GM18508 (cell line): ENCODE measurements around the gene AARS1.
"Not testable (repeated sequence)": the region's sequence is repeated elsewhere in the genome, so short reads cannot be mapped to it uniquely, and the experiment has no call there.

Experiments used
- ATAC-seq: cut with Tn5 transposase; IDR thresholded peaks from one replicate; pipeline ENCODE4 v1.9.1; 2021; ENCODE audit warnings: moderate number of reproducible peaks; ENCODE audit not compliant: insufficient read depth, unreplicated experiment

The AARS1 gene

GRCh38 chr16:70276392-70276791 lies 12.9 kb downstream of the AARS1 start:
- no peak for ATAC-seq

DNA sequence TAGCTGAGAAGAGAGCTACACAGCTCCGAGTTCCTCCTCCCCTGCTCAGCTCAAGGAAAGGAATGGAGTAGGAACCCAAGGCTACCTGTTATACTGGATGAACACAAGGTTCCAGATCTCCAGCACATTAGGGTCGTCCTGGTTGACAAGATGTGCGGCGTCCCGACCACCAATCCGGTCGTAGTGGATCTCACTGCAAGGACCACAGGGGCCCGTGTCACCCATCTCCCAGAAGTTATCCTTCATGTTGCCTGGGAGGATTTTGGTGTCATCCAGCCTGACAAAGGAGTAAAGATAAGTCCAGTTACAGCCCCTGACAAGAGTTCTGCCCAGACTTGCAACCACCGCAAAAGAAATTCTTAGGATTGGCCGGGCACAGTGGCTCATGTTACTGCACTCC lies 17.6 kb downstream of the AARS1 start:
- ATAC-seq: no peak

DNA sequence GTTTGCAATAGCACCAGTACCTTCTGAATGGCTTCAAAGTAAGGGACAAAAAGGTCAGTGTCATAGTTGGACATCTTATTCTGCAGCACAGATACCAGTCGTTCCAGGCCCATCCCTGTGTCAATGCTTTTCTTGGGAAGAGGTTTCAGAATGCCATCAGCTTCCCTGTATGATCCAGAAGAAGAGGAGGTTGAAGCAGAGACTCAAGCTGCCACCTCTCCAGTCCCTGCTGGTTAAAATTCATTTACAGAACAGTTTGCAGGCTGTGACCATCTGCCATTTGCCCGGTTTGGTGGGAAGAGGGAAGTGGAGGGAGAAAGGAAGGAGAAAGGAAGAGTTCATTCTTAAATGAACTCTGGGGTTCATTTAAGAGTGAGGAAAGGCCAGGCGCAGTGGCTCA lies 19.1 kb downstream of the AARS1 start:
- no peak for ATAC-seq

DNA sequence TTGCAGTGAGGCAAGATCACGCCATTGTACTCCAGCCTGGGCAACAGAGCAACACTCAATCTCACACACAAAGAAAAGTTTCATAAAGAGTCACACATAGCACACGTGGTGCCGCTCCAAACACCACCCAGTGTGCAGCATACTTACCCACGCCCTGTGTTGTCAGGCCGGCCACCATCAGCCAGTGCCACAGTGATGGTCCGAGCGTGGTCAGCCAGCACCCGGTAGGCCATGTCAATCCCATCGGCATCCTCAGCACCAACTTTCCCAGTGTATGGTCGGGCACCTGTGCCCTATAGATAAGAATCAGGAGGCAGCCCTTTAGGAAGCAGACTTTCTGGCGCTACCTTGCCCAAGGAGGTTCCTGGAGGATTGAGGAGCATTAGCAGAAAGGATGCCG lies 19.8 kb downstream of the AARS1 start:
- ATAC-seq: no peak

- ATAC-seq: not testable (repeated sequence)
Measured at GRCh38 chr16:70267922-70268321, 21.4 kb downstream of the AARS1 start.

- no peak for ATAC-seq
Measured at GRCh38 chr16:70267516-70267915, 21.8 kb downstream of the AARS1 start.

DNA sequence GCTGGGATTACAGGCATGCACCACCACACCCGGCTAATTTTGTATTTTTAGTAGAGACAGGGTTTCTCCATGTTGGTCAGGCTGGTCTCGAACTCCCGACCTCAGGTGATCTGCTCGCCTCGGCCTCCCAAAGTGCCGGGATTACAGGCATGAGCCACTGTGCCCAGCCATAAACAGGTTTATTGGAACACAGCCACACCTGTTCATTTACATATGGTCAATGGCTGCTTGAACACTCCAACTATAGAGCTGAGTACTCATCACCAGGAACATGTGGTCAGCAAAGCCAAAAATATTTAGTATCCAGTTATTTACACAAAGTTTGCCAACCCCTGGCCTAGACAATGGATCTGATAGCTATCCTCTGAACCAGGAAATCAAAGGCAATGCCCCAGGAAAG lies 29.4 kb downstream of the AARS1 start:
- ATAC-seq: not testable (repeated sequence)

GRCh38 chr16:70258946-70259345 lies 30.4 kb downstream of the AARS1 start:
- ATAC-seq: no peak

DNA sequence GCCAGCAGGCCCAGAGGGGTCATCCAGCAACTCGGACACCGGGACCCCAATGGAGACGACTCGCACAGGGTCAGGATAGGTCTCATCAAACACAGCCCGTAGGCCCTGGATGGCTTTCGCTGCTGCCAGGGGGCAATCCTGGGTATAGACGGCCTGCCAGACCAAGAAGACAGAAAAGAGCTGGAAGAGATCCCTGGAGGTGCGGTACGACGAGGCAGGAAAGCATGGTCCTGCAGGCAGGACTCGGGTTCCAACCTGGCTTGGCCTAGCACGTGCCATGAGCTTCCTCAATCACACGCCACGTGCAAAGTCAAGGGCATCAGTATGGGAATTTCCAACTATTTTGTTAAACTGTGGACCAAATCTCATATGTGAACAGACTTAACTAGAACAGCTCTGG lies 31.2 kb downstream of the AARS1 start:
- no peak for ATAC-seq

- ATAC-seq: no peak
Measured at GRCh38 chr16:70257391-70257790, 31.9 kb downstream of the AARS1 start.

DNA sequence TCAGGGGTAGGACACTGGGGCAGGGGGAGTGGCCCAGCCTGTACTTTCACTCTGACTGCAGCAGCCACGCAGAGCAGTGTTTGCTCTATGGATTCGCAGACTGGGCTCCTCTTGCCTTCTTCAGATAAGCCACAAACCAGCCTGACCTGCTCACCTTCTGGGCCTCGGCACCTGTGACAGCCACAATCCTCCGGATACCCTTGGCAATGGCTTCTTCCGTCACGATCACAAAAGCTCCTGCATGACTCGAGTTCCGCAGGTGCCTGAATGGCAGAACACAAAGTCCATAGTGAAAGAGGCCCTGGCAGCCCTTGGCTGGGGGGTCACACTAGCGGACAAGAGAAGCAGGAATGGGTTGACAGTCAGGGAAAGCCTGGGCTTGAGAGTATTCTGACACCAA lies 33.7 kb downstream of the AARS1 start:
- no peak for ATAC-seq

- ATAC-seq: no peak
Measured at GRCh38 chr16:70254965-70255286, 34.4 kb downstream of the AARS1 start.

- ATAC-seq: no peak
Measured at GRCh38 chr16:70254180-70254964, 34.9 kb downstream of the AARS1 start.

GRCh38 chr16:70253291-70254106 lies 35.8 kb downstream of the AARS1 start:
- no peak for ATAC-seq

- ATAC-seq: no peak
Measured at GRCh38 chr16:70252355-70252988, 36.8 kb downstream of the AARS1 start.

DNA sequence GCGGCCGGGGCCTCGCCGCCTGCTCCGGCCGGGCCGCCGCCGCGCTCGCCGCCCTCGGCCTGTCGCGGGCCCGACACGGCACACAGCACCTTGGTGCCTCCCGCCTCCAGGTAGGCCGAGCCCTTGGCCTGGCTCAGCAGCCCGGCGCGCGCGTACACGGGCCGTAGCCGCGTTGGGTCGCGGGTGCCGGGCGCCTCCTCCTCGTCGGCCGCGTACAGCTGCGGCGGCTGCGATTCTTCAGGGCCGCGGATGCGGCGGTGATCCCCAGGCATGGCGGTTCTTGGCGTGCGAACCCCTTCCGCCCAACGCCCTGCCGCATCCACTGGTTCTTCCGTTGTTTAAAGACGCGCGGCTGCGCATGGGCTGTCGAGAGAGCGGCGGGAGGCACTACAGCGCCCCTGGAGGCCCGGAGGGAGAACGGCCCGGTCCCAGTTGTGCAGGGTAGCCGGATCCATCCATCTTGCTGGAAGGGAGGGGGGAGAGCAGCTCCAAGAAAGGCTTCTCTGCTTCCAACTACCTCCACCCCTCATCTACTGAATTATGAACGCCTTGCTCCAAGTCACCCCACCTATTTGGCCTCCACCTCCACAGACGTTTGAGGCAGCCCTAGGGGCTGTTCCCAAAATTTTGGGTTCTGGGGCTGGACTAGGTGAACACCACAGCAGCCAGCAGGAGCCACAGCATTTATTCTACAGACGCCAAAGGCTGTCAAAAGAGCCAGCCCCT lies 37.5 kb downstream of the AARS1 start, which contains the start of gene EXOSC6:
Gene EXOSC6 (minus strand): TSS at position 312 of the 726 bp plus-strand sequence. CDS start 40 bp downstream, at position 272.
- ATAC-seq: no peak

DNA sequence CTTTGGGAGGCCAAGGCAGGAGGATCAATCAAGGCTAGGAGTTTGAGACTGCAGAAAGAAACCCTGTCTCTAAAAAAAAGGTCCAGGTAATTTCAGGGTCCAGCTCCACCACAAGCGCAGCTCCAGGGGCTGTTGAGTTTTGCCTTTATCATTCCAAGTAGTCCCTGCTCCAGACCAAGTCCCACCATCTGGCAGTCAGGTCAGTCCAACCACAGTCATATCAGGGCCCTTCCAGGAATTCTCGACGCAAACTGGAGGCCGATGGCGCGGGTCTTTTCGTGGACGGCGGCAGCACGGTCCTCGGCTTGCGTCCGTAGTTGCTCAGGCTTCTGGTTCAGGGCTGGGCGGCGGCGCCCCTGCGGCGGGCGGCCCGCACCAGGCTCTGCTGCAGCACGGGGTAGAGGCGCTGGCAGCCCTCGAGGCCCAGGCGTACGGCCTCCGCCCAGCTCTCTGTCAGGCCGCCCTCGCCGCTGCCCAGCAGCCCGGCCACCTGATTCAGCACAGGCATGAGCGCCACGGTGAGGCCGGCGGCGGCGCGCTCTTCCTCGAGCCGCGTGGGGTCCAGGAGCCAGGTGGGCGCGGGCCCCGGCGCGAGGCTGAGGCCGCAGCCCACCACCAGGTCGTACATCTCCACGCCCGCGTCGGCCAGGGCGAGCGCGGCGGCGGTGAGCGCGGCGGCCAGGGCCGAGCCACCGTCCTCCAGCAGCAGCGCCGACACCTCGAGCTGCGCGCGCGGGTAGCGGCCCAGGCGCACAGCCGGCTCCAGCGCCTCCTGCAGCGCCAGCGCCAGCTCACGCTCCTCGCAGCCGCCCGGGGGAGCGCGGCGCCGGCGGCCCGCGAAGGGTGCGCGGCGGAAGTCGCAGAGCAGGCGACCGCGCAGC lies 38.3 kb downstream of the AARS1 start:
- no peak for ATAC-seq

DNA sequence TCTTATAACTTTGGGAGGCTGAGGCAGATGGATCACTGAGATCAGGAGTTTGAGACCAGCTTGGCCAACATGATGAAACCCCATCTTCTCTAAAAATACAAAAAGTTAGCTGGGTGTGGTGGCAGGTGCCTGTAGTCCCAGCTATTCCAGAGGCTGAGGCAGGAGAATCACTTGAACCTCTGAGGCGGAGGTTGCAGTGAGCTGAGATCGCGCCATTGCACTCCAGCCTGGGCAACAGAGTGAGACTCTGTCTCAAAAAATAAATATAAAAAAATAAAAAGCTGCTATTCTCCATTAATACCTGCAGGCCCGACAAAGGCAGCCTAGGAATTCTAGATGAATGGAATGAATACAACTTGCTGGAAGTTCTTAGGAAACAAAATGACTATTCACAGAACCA lies 39.6 kb downstream of the AARS1 start:
- not testable (repeated sequence) for ATAC-seq

GRCh38 chr16:70238773-70239172 lies 50.5 kb downstream of the AARS1 start:
- ATAC-seq: not testable (repeated sequence)

DNA sequence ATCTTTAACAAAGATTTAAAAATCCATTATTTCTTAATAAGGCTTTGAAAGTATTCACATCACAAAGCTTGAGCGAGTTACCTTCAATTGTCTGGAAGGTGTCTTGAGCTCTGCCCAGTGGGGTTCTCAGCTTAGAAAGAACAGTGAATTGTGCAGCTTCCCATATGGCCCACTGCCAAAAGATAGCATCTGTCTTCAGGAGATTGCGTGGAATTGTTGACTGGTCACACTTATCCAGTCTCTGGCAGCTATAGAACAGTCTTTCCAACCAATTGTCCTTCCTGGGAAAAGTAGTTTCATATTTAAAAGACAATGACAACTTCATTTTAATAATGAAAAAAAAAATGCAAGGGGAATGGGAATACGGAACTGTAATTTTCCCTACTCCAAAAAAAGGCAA lies 57.5 kb downstream of the AARS1 start:
- ATAC-seq: not testable (repeated sequence)
